MM.1S (cell line): ENCODE results near the gene SMCO1.

ENCODE experiments used
- EZH2 ChIP-seq: fragments of 300-600 bp; sonication (generic); optimal IDR thresholded peaks from 2 replicates; pipeline ENCODE3; 2017; ENCODE audit warnings: low read depth, mild to moderate bottlenecking, antibody characterized with exemption, low read length, mixed read lengths
- EZH2phosphoT487 ChIP-seq: fragments of 300-600 bp; sonication (generic); IDR thresholded peaks from 2 replicates; pipeline ENCODE4 v1.6.1; 2018; ENCODE audit warnings: antibody characterized with exemption, low read length
- TF ChIP-seq, protein P1 (sequence below): fragments of 300-600 bp; sonication (generic); IDR thresholded peaks from 2 replicates; pipeline ENCODE4 v1.5.1; 2016; ENCODE audit warnings: antibody characterized with exemption, low read length, mixed read lengths

- TF ChIP-seq, protein P1, sequence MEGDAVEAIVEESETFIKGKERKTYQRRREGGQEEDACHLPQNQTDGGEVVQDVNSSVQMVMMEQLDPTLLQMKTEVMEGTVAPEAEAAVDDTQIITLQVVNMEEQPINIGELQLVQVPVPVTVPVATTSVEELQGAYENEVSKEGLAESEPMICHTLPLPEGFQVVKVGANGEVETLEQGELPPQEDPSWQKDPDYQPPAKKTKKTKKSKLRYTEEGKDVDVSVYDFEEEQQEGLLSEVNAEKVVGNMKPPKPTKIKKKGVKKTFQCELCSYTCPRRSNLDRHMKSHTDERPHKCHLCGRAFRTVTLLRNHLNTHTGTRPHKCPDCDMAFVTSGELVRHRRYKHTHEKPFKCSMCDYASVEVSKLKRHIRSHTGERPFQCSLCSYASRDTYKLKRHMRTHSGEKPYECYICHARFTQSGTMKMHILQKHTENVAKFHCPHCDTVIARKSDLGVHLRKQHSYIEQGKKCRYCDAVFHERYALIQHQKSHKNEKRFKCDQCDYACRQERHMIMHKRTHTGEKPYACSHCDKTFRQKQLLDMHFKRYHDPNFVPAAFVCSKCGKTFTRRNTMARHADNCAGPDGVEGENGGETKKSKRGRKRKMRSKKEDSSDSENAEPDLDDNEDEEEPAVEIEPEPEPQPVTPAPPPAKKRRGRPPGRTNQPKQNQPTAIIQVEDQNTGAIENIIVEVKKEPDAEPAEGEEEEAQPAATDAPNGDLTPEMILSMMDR: peak; percentile 94
- TF ChIP-seq EZH2phosphoT487 (no peak), EZH2 (no peak)
These were observed 4.0 kb upstream of the SMCO1 start for GRCh38 chr3:196518966-196519717.
